WTC11 (cell line): ENCODE results near the gene KNDC1.

ENCODE experiments used
- ATF3 ChIP-seq: sonication (generic); formaldehyde crosslinking; conservative IDR thresholded peaks from 2 replicates; pipeline ENCODE4 v1.8.1; 2022; ENCODE audit warnings: mild to moderate bottlenecking, missing genetic modification reagents
- CBFB ChIP-seq: sonication (generic); formaldehyde crosslinking; IDR thresholded peaks from 2 replicates; pipeline ENCODE4 v1.8.1; 2022; ENCODE audit warnings: mild to moderate bottlenecking, low read depth, missing genetic modification reagents
- CTCF ChIP-seq: fragments of 200-600 bp; IDR thresholded peaks from 2 replicates; pipeline ENCODE4 v1.8.0; 2022; ENCODE audit warnings: antibody characterized with exemption
- GRHL2 ChIP-seq: fragments of 250-450 bp; sonication (Bioruptor Pico); IDR thresholded peaks from 2 replicates; pipeline ENCODE4 v1.8.0; 2022; ENCODE audit warnings: mild to moderate bottlenecking, moderate library complexity; ENCODE audit not compliant: insufficient replicate concordance, severe bottlenecking
- HMGXB4 ChIP-seq: sonication (generic); formaldehyde crosslinking; IDR thresholded peaks from 2 replicates; pipeline ENCODE4 v1.8.1; 2023; ENCODE audit warnings: mild to moderate bottlenecking, moderate library complexity, missing genetic modification reagents
- JUN ChIP-seq: sonication (generic); formaldehyde crosslinking; IDR thresholded peaks from 2 replicates; pipeline ENCODE4 v1.8.0; 2023; ENCODE audit warnings: mild to moderate bottlenecking, missing genetic modification reagents
- SP1 ChIP-seq: sonication (generic); formaldehyde crosslinking; conservative IDR thresholded peaks from 2 replicates; pipeline ENCODE4 v1.8.1; 2022; ENCODE audit warnings: missing genetic modification reagents
- USF2 ChIP-seq: sonication (generic); formaldehyde crosslinking; IDR thresholded peaks from 2 replicates; pipeline ENCODE4 v1.8.1; 2023; ENCODE audit warnings: mild to moderate bottlenecking, missing genetic modification reagents, moderate library complexity
- ZBTB43 ChIP-seq: sonication (generic); formaldehyde crosslinking; IDR thresholded peaks from 2 replicates; pipeline ENCODE4 v1.8.1; 2023; ENCODE audit warnings: mild to moderate bottlenecking, missing genetic modification reagents
- ZNF263 ChIP-seq: sonication (generic); formaldehyde crosslinking; IDR thresholded peaks from 2 replicates; pipeline ENCODE4 v1.8.1; 2022; ENCODE audit warnings: low read depth, mild to moderate bottlenecking, moderate library complexity, missing genetic modification reagents

- TF ChIP-seq CTCF = no peak
- TF ChIP-seq ATF3 (CRISPR knock-in tag) = no peak
- no peak for TF ChIP-seq ZNF263 (CRISPR knock-in tag)
- no peak for TF ChIP-seq USF2
- TF ChIP-seq ZBTB43 = no peak
- no peak for TF ChIP-seq JUN (CRISPR knock-in tag)
- TF ChIP-seq CBFB (CRISPR knock-in tag) = no peak
- no peak for TF ChIP-seq SP1
- no peak for TF ChIP-seq GRHL2 (CRISPR knock-in tag)
- TF ChIP-seq HMGXB4 (CRISPR knock-in tag) = no peak
Observed at GRCh38 chr10:133127291-133128125, 32.5 kb upstream of the KNDC1 start.
